PFSK-1 (cell line): ENCODE data around the gene DDX17.

Experiments used
- POLR2AphosphoS5 ChIP-seq: IDR thresholded peaks from 2 replicates; pipeline ENCODE4 v1.6.1; 2012; ENCODE audit warnings: low read depth, mild to moderate bottlenecking, control low read depth, low read length, moderate library complexity
- REST ChIP-seq, 2 experiments: IDR thresholded peaks; 2 replicates each; pipeline versions ENCODE4 v1.6.1 to v1.8.0; 2011 to 2012; ENCODE audit warnings: low read depth in 2 of 2, low read length in 2 of 2, control low read depth in 1 of 2, inconsistent platforms in 1 of 2, mild to moderate bottlenecking in 1 of 2, moderate library complexity in 1 of 2; ENCODE audit not compliant: insufficient read depth in 1 of 2
- SIN3A ChIP-seq: IDR thresholded peaks from 2 replicates; pipeline ENCODE4 v1.6.1; 2012; ENCODE audit warnings: mild to moderate bottlenecking, low read length, moderate library complexity, borderline replicate concordance; ENCODE audit not compliant: insufficient read depth
- TAF1 ChIP-seq: IDR thresholded peaks from 2 replicates; pipeline ENCODE4 v1.6.1; 2012; ENCODE audit warnings: low read length, control low read depth, borderline replicate concordance; ENCODE audit not compliant: insufficient read depth

GRCh38 chr22:38467438-38467903 lies 38.6 kb downstream of the DDX17 start:
- TF ChIP-seq REST (IDR thresholded peaks at IDR 0.05; ENCODE audit: insufficient read depth in 1 of 2, low read depth in 2 of 2, low read length in 2 of 2) (no peak), POLR2AphosphoS5 (no peak), TAF1 (no peak), SIN3A (no peak)
